ENCODE results near the gene ERCC8. TPM values are rescaled to one million over a fixed set of nuclear protein-coding genes. Genes with fewer than 3 reads are reported as not detected.

Gene ERCC8
- total RNA-seq, 1 experiment from 2014 or later = 15.1 TPM

DNA sequence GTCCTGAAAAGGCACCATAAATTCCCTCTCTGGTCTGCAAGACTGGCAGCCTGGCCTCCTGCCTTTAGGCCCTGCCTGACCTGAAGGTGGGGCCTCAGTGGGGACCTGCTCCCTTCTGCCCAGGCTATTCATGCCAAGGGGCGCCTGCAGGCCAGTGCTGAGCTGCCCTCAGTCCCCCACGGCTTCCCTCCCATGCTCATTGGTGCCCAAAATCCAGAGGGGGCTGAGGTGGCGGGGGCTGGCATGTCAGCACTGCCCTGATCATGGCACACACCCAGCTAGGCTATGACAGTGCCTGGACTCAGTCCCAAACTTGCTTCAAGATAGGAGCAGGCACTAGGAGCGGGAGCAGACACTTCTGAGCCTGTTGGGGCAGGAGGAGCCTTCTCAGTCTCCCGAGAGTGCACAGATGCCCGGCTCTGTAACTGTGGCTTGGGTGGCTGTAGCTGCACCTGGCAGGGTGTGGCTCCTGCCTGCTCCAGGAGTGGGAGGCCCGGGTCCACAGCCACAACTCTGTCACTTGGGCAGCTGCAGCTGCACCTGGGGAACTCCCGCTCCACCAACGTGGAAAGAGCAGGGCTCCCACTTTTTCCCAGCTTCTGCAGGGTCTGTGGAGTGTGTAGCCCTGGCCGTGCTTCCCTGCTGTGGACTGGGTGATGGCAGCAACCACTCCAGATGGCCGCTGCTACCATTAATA, 49.2 kb upstream of the ERCC8 start:
- ChIA-PET RAD21 (ENCODE audit: low non-redundant PET in 1 of 2, low total read pairs in 2 of 2, uncharacterized antibody in 2 of 2, unreplicated experiment in 2 of 2) (no interaction called here), POLR2A (no interaction called here), CTCF (no interaction called here)
- no peak overlapping the region for H2AFZ ChIP-seq (ENCODE audit: low read depth, low read length, poor library complexity, severe bottlenecking)
- H4K20me1 ChIP-seq (ENCODE audit: insufficient read depth) = no peaks in the 10 kb centered on the region
- no peak overlapping the region for H3K4me3 ChIP-seq (replicated peaks in 1 of 2; ENCODE audit: low read depth in 1 of 2, low read length in 2 of 2)
- no TSS peak for BruUV-seq (replicated peaks)
- peaks cover 13 to 15% of the 10 kb centered on the region in 2 experiments; a peak in 2 of 4 replicates for H3K9me3 ChIP-seq (ENCODE audit: control insufficient read depth in 1 of 2, insufficient read depth in 1 of 2, low read depth in 1 of 2, low read length in 2 of 2)
- H3K36me3 ChIP-seq (ENCODE audit: control insufficient read depth in 1 of 2, insufficient read depth in 2 of 2, low read length in 2 of 2) = 0 out of 4 replicates have a peak, but pooled peaks cover 0 to 6% of the 10 kb centered on the region in 2 experiments
- peaks cover 12% of the 10 kb centered on the region; the same call in 1 of the 2 replicates for H3K79me2 ChIP-seq (ENCODE audit: insufficient read depth, low read length)
- intact Hi-C loops (cut with micrococcal nuclease) = no loop called here
- no peaks in the 10 kb centered on the region for H3K27me3 ChIP-seq (ENCODE audit: insufficient read depth, low read length)
- H3K27ac ChIP-seq (ENCODE audit: low read depth, low read length) = no peak overlapping the region
- no peaks in the 10 kb centered on the region for H3K9me2 ChIP-seq (ENCODE audit: insufficient read depth)
- DNase-seq (ENCODE audit: low read depth, low spot score) (no peak), ATAC-seq (no peak)
- H3K4me1 ChIP-seq (ENCODE audit: control insufficient read depth in 1 of 2, insufficient read depth in 2 of 2, low read length in 2 of 2) = no peaks in the 10 kb centered on the region
- no peak overlapping the region for H3K9ac ChIP-seq (ENCODE audit: low read length)
- TF ChIP-seq SRF (IDR thresholded peaks at IDR 0.05; ENCODE audit: low read depth) (no peak), EGR1 (IDR thresholded peaks at IDR 0.05; ENCODE audit: low read depth) (no peak), MAX (IDR thresholded peaks at IDR 0.05) (no peak), ZFX (IDR thresholded peaks at IDR 0.05) (no peak), POLR2A (IDR thresholded peaks at IDR 0.05; ENCODE audit: borderline replicate concordance, extremely low read depth, insufficient read depth, insufficient read length) (no peak), JUND (IDR thresholded peaks at IDR 0.05) (no peak), FOSL1 (IDR thresholded peaks at IDR 0.05; ENCODE audit: low read depth) (no peak), CEBPB (IDR thresholded peaks at IDR 0.05; ENCODE audit: low read depth) (no peak), CTCF (IDR thresholded peaks at IDR 0.05 in 2 of 3, conservative IDR thresholded peaks at IDR 0.05 in 1 of 3; ENCODE audit: borderline replicate concordance in 1 of 3, insufficient read depth in 1 of 3, low read depth in 2 of 3, low read length in 2 of 3) (no peak), TCF7L2 (IDR thresholded peaks at IDR 0.05; ENCODE audit: borderline replicate concordance, extremely low read depth, insufficient read depth, insufficient read length) (no peak), SP1 (IDR thresholded peaks at IDR 0.05; ENCODE audit: low read depth) (no peak), YY1 (IDR thresholded peaks at IDR 0.05; ENCODE audit: extremely low read depth, insufficient replicate concordance, low read depth, low read length) (no peak), ATF3 (IDR thresholded peaks at IDR 0.05) (no peak)
- no peak overlapping the region for H3K4me2 ChIP-seq (ENCODE audit: low read length)
